Osteoblast (primary cell): Measurements from ENCODE around the gene ETV6. TPM values are rescaled to one million over a fixed set of nuclear protein-coding genes. Genes with fewer than 3 reads are reported as not detected.
"Not testable (repeated sequence)": the region's sequence is repeated elsewhere in the genome, so short reads cannot be mapped to it uniquely, and the experiment has no call there.

ENCODE experiments used
- DNase-seq: peaks from one replicate; pipeline ENCODE4 v3.0.0; 2011; ENCODE audit warnings: low spot score, mixed read lengths; ENCODE audit not compliant: insufficient read length; ENCODE audit errors: missing footprints
- H2AFZ ChIP-seq: 2 replicates; pipeline ENCODE4 v1.6.0; 2011; ENCODE audit warnings: mild to moderate bottlenecking, low read length
- H3K27ac ChIP-seq: 2 replicates; pipeline ENCODE4 v1.5.1; 2011; ENCODE audit warnings: mild to moderate bottlenecking, low read depth, low read length, moderate library complexity
- H3K27me3 ChIP-seq: 2 replicates; pipeline ENCODE4 v1.6.0; 2012; ENCODE audit warnings: mild to moderate bottlenecking, control low read depth, inconsistent platforms, low read length, moderate library complexity; ENCODE audit not compliant: insufficient read depth
- H3K36me3 ChIP-seq: 2 replicates; pipeline ENCODE4 v1.5.1; 2011; ENCODE audit warnings: mild to moderate bottlenecking, low read length, control low read depth, moderate library complexity; ENCODE audit not compliant: insufficient read depth
- H3K4me1 ChIP-seq: 2 replicates; pipeline ENCODE4 v1.5.1; 2011; ENCODE audit warnings: mild to moderate bottlenecking, low read length, control low read depth, moderate library complexity; ENCODE audit not compliant: insufficient read depth
- H3K4me2 ChIP-seq: 2 replicates; pipeline ENCODE4 v1.6.0; 2011; ENCODE audit warnings: mild to moderate bottlenecking, low read length; ENCODE audit not compliant: insufficient read depth
- H3K4me3 ChIP-seq: fragments of 200-600 bp; sonication (generic); 3 replicates; pipeline ENCODE4 v1.5.1; 2012; ENCODE audit warnings: mild to moderate bottlenecking, low read length, inconsistent platforms; ENCODE audit not compliant: insufficient read depth
- H3K79me2 ChIP-seq: 2 replicates; pipeline ENCODE4 v1.6.0; 2012; ENCODE audit warnings: mild to moderate bottlenecking, low read length, control low read depth, inconsistent platforms; ENCODE audit not compliant: insufficient read depth
- H3K9me3 ChIP-seq: 2 replicates; pipeline ENCODE4 v1.5.1; 2011; ENCODE audit warnings: low read depth, low read length, control low read depth
- H4K20me1 ChIP-seq: 2 replicates; pipeline ENCODE4 v1.6.0; 2012; ENCODE audit warnings: mild to moderate bottlenecking, low read length, control low read depth; ENCODE audit not compliant: insufficient read depth
- CTCF ChIP-seq: IDR thresholded peaks from 2 replicates; pipeline ENCODE4 v1.5.1; 2011; ENCODE audit warnings: mild to moderate bottlenecking, low read depth, low read length, moderate library complexity; ENCODE audit errors: extremely low read depth
- total RNA-seq: library from RNA; depleted of rRNA; stranded (reverse); fragments of >200 nt; gene quantifications from 2 replicates; pipeline ENCODE4 v1.2.3, GENCODE V29; 2012

The ETV6 gene
- total RNA-seq, 1 donor: 16.3 TPM

GRCh38 chr12:11677093-11677492 is 27.6 kb downstream of the ETV6 start:
- Histone ChIP-seq H3K4me2 (no peak overlapping the region), H3K4me1 (peaks cover 10% of the 10 kb centered on the region), H3K36me3 (peaks cover 6% of the 10 kb centered on the region), H2AFZ (no peak overlapping the region), H4K20me1 (peaks cover 60% of the 10 kb centered on the region), H3K27ac (no peak overlapping the region), H3K79me2 (peaks cover 89% of the 10 kb centered on the region), H3K4me3 (no peak overlapping the region), H3K27me3 (no peaks in the 10 kb centered on the region), H3K9me3 (no peaks in the 10 kb centered on the region)
- DNase-seq: no peak
- TF ChIP-seq CTCF: no peak

- H3K79me2 ChIP-seq: peaks cover 88% of the 10 kb centered on the region
- H3K4me1 ChIP-seq: peaks cover 10% of the 10 kb centered on the region
- no peaks in the 10 kb centered on the region for H3K27me3 ChIP-seq
- no peak for TF ChIP-seq CTCF
- no peak for DNase-seq
- no peaks in the 10 kb centered on the region for H3K9me3 ChIP-seq
- H4K20me1 ChIP-seq: peaks cover 55% of the 10 kb centered on the region
- no peak overlapping the region for H3K4me3 ChIP-seq
- no peak overlapping the region for H3K4me2 ChIP-seq
- H2AFZ ChIP-seq: no peak overlapping the region
- H3K36me3 ChIP-seq: peaks cover 6% of the 10 kb centered on the region
- no peak overlapping the region for H3K27ac ChIP-seq
Observed at GRCh38 chr12:11677752-11678151, 28.3 kb downstream of the ETV6 start.

- no peak for TF ChIP-seq CTCF
- Histone ChIP-seq H3K4me1 (peaks cover 6% of the 10 kb centered on the region), H3K4me2 (no peak overlapping the region)
Observed at GRCh38 chr12:11678781-11679180, 29.3 kb downstream of the ETV6 start.

GRCh38 chr12:11681207-11681606 is 31.7 kb downstream of the ETV6 start:
- Histone ChIP-seq H3K4me3 (no peak overlapping the region), H3K4me1 (peaks cover 7% of the 10 kb centered on the region), H3K27me3 (no peaks in the 10 kb centered on the region), H3K79me2 (peaks cover 87% of the 10 kb centered on the region), H3K36me3 (peaks cover 6% of the 10 kb centered on the region), H3K9me3 (no peaks in the 10 kb centered on the region), H3K4me2 (no peak overlapping the region), H4K20me1 (peaks cover 34% of the 10 kb centered on the region), H3K27ac (peak overlapping the region; percentile 33), H2AFZ (no peak overlapping the region)
- DNase-seq: no peak
- no peak for TF ChIP-seq CTCF

More at GRCh38 chr12:11678781-11679180, 29.3 kb downstream of the ETV6 start:
- Histone ChIP-seq H3K4me3 (no peak overlapping the region), H3K9me3 (no peaks in the 10 kb centered on the region), H2AFZ (no peak overlapping the region), H4K20me1 (peaks cover 49% of the 10 kb centered on the region), H3K36me3 (peaks cover 6% of the 10 kb centered on the region), H3K27me3 (no peaks in the 10 kb centered on the region), H3K27ac (no peak overlapping the region), H3K79me2 (peaks cover 88% of the 10 kb centered on the region)
- DNase-seq: no peak

GRCh38 chr12:11681695-11682094 is 32.2 kb downstream of the ETV6 start:
- H3K4me3 ChIP-seq, H3K4me2 ChIP-seq, H3K4me1 ChIP-seq, H3K27me3 ChIP-seq, H2AFZ ChIP-seq, DNase-seq, H3K27ac ChIP-seq, H3K36me3 ChIP-seq, H3K9me3 ChIP-seq: not testable (repeated sequence)
- Histone ChIP-seq H3K79me2 (peaks cover 87% of the 10 kb centered on the region), H4K20me1 (peaks cover 30% of the 10 kb centered on the region)
